ENCODE data around the gene RBBP8NL. TPM values are rescaled to one million over a fixed set of nuclear protein-coding genes. Genes with fewer than 3 reads are reported as not detected.

Gene RBBP8NL
- total RNA-seq, 1 experiment from 2014 or later = 39.2 TPM

DNA sequence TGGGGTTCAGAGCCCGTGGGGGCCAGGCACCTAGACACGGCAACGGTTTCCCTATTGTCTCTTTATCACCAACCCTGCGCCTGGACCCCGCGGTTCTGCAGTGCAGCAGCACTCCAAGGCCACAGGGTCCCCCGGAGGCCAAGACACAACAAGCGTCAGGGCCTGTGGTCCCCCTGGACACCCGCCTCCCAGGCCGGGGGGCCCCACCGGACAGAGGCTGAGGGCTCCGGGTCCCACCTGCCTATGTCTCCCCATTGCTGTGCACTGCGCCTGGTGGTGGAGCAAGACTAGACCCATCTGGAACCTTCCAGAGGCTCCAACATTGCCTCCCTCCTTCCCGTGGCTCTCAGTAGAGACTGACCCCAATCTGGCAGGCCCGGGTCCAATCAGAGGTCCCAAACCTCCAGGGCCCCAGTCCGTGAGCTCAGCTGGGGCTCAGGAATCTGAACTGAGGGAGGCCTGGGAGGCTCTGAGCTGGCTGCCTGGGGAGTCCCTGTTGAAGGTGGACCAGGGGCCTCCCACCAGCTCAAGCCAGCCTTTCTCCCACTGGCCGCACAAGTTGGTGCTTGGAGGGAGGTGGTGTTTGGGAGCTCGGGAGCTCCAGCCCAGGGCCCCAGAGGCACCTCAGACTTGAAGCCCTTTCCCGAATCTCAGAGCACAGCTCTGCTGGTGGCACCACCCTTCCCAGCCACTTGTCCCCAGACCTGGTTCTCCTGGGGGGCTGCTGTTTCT is 39.6 kb upstream of the RBBP8NL start:
- no peak overlapping the region for H3K4me3 Mint-ChIP-seq (ENCODE audit: unreplicated experiment)
- ChIA-PET POLR2A (no interaction called here), CTCF (interaction anchor here (0.9 to 1.6 kb wide), 2 partner anchors 11 to 37 kb away, joined by 5 to 8 read pairs; no protein-coding TSS in a partner anchor)
- no TSS peak for BruUV-seq (replicated peaks)
- H3K27ac Mint-ChIP-seq (ENCODE audit: unreplicated experiment) = no peak overlapping the region
- no peaks in the 10 kb centered on the region for H3K36me3 Mint-ChIP-seq (ENCODE audit: insufficient read depth, unreplicated experiment)
- no peak for DNase-seq
- H3K27me3 ChIP-seq (replicated peaks; ENCODE audit: control insufficient read depth, insufficient read depth, low read length) = no peaks in the 10 kb centered on the region
- H3K27me3 Mint-ChIP-seq (ENCODE audit: insufficient read depth, unreplicated experiment) = no peaks in the 10 kb centered on the region
- H3K4me1 Mint-ChIP-seq (ENCODE audit: low read depth, unreplicated experiment) = peaks cover 4% of the 10 kb centered on the region
- no peak overlapping the region for H3K4me3 ChIP-seq (ENCODE audit: low read depth, low read length)
- peaks cover 1% of the 10 kb centered on the region for H3K4me1 ChIP-seq
- H3K36me3 ChIP-seq (ENCODE audit: control insufficient read depth, insufficient read depth, low read length) = no peaks in the 10 kb centered on the region
- TF ChIP-seq, protein P1, sequence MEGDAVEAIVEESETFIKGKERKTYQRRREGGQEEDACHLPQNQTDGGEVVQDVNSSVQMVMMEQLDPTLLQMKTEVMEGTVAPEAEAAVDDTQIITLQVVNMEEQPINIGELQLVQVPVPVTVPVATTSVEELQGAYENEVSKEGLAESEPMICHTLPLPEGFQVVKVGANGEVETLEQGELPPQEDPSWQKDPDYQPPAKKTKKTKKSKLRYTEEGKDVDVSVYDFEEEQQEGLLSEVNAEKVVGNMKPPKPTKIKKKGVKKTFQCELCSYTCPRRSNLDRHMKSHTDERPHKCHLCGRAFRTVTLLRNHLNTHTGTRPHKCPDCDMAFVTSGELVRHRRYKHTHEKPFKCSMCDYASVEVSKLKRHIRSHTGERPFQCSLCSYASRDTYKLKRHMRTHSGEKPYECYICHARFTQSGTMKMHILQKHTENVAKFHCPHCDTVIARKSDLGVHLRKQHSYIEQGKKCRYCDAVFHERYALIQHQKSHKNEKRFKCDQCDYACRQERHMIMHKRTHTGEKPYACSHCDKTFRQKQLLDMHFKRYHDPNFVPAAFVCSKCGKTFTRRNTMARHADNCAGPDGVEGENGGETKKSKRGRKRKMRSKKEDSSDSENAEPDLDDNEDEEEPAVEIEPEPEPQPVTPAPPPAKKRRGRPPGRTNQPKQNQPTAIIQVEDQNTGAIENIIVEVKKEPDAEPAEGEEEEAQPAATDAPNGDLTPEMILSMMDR (IDR thresholded peaks at IDR 0.05; ENCODE audit: insufficient read depth in 1 of 2, low read depth in 1 of 2, low read length in 1 of 2, severe bottlenecking in 1 of 2, unreplicated experiment in 1 of 2) = no peak
- H3K9me3 Mint-ChIP-seq (ENCODE audit: unreplicated experiment) = no peaks in the 10 kb centered on the region
- H3K9me3 ChIP-seq = no peaks in the 10 kb centered on the region
- intact Hi-C loops (cut with micrococcal nuclease; ENCODE audit: unreplicated experiment) = no loop called here

DNA sequence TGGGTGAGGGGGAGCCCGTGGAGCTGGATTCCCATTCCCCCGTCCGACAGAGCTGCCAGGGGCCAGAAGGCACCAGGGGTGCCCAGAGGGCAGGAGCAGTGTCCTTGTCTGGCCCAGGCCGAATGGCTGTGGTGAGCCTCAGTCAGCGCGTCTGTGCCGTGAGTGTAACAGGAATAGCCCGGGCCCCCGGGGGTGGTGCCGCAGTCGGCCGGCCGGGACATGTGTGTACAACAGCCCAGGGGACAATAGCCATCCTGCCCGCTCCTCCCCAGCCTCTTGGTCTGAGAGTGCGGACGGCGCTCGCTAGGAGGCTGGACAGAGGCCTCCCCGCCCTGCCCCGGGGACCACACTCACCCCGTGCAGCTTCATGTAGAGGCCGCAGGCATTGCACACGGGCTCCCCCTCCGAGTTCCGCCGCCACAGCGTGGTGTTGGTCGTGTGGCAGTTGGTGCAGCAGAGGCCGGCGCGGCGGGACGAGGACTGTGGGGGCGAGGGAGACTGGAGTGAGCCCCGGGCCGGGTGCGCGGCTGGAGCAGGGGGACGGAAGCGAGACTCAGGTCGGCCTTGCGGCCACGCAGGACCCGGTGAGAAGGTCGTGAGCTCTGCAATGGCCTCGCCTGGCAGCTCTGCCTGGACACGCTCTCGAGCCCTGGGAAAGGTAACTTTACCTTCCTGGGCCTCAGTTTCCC is 38.9 kb upstream of the RBBP8NL start:
- H3K9me3 ChIP-seq = no peaks in the 10 kb centered on the region
- H3K9me3 Mint-ChIP-seq (ENCODE audit: unreplicated experiment) = no peaks in the 10 kb centered on the region
- TF ChIP-seq, protein P1 (IDR thresholded peaks at IDR 0.05; ENCODE audit: insufficient read depth in 1 of 2, low read depth in 1 of 2, low read length in 1 of 2, severe bottlenecking in 1 of 2, unreplicated experiment in 1 of 2) = no peak
- no peaks in the 10 kb centered on the region for H3K4me1 Mint-ChIP-seq (ENCODE audit: low read depth, unreplicated experiment)
- no TSS peak for BruUV-seq (replicated peaks)
- ChIA-PET CTCF (interaction anchor here (1.6 kb wide), 1 partner anchor 12 kb away, joined by 8 read pairs; no protein-coding TSS in a partner anchor), POLR2A (no interaction called here)
- H3K27ac Mint-ChIP-seq (ENCODE audit: unreplicated experiment) = no peak overlapping the region
- no peaks in the 10 kb centered on the region for H3K27me3 ChIP-seq (replicated peaks; ENCODE audit: control insufficient read depth, insufficient read depth, low read length)
- no peak overlapping the region for H3K4me3 ChIP-seq (ENCODE audit: low read depth, low read length)
- H3K4me3 Mint-ChIP-seq (ENCODE audit: unreplicated experiment) = no peak overlapping the region
- H3K4me1 ChIP-seq = no peaks in the 10 kb centered on the region
- intact Hi-C loops (cut with micrococcal nuclease; ENCODE audit: unreplicated experiment) = no loop called here
- no peaks in the 10 kb centered on the region for H3K36me3 Mint-ChIP-seq (ENCODE audit: insufficient read depth, unreplicated experiment)
- H3K27me3 Mint-ChIP-seq (ENCODE audit: insufficient read depth, unreplicated experiment) = no peaks in the 10 kb centered on the region
- H3K36me3 ChIP-seq (ENCODE audit: control insufficient read depth, insufficient read depth, low read length) = no peaks in the 10 kb centered on the region
- DNase-seq = no peak

DNA sequence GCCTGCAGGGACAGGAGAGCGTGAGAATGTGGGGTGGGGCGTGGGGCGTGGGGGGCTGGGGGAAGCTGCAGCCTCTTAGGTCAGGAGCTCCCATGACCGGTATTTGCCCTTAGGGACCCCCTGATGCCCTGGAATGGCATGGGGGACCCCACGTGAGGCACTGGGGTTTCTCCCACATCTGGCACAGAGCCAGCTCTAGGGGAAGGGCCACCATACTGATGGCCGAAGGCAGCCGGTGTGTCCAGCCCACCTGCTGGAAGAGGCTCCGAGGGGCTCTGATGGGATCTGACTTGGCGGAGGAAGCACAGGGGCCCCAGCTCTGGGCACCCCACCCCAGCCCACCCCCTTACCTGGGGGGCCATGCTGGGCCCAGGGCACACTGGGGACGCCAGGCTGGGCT is 37.7 kb upstream of the RBBP8NL start:
- Mint-ChIP-seq H3K4me1 (ENCODE audit: low read depth, unreplicated experiment) (no peaks in the 10 kb centered on the region), H3K36me3 (ENCODE audit: insufficient read depth, unreplicated experiment) (no peaks in the 10 kb centered on the region), H3K27ac (ENCODE audit: unreplicated experiment) (no peak overlapping the region), H3K9me3 (ENCODE audit: unreplicated experiment) (no peaks in the 10 kb centered on the region), H3K4me3 (ENCODE audit: unreplicated experiment) (no peak overlapping the region), H3K27me3 (ENCODE audit: insufficient read depth, unreplicated experiment) (no peaks in the 10 kb centered on the region)
- TF ChIP-seq, protein P1 (IDR thresholded peaks at IDR 0.05; ENCODE audit: insufficient read depth in 1 of 2, low read depth in 1 of 2, low read length in 1 of 2, severe bottlenecking in 1 of 2, unreplicated experiment in 1 of 2) = no peak
- Histone ChIP-seq H3K4me1 (no peaks in the 10 kb centered on the region), H3K4me3 (ENCODE audit: low read depth, low read length) (no peak overlapping the region), H3K36me3 (ENCODE audit: control insufficient read depth, insufficient read depth, low read length) (no peaks in the 10 kb centered on the region), H3K27me3 (replicated peaks; ENCODE audit: control insufficient read depth, insufficient read depth, low read length) (no peaks in the 10 kb centered on the region), H3K9me3 (no peaks in the 10 kb centered on the region)
- no peak for DNase-seq
- no TSS peak for BruUV-seq (replicated peaks)
- intact Hi-C loops (cut with micrococcal nuclease; ENCODE audit: unreplicated experiment) = no loop called here
- ChIA-PET POLR2A (interaction anchor here (0.6 kb wide), 1 partner anchor 1689 kb away, joined by 5 read pairs; no protein-coding TSS in a partner anchor), CTCF (interaction anchor here (0.8 kb wide), 1 partner anchor 11 kb away, joined by 3 read pairs; no protein-coding TSS in a partner anchor)
